Stimulated activated CD8-positive, alpha-beta memory T cell treated with anti-CD3 and anti-CD28 coated beads, Interleukin-7, amount 100 ng/mL, for 48 hours (primary cell): ENCODE measurements around the gene RAMP3.

Experiments used
- DNase-seq, 2 donors: peaks; one replicate each; pipeline ENCODE4 v3.0.0-alpha.2; 2020; ENCODE audit warnings: low read depth in 1 of 2; ENCODE audit errors: extremely low read depth in 1 of 2

RAMP3 gene

DNA sequence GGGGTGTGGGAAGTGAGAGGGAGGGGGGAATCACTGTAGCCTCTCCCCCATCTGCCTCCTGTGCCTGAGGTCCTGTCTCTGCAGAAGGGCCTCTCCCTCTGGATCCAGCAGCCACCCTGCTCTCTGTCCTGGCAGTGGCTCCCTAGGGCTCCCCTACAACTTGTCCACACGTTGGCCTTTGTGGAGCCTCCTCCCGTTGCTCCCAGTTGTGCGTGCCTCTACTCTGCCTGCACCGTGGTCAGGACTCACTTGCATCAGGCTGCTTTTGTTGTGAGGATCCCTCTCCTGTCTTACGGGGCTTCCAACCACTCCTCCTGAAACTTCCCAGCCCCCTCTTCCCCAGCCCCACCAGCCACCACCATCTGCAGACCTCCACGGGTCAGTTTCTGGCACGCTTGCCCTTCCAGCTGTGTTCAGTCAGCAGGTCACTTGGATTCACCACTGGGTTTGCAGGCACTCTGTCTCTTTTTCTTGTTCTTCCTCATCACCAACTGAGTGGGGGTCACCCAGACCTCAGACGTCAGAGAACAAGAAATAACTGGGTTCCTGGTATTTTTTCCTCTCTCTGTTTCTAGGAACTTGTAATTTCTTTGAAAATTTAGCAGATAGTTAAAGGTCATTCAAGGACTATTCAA is 62.3 kb downstream of the RAMP3 start:
- no peak for DNase-seq

DNA sequence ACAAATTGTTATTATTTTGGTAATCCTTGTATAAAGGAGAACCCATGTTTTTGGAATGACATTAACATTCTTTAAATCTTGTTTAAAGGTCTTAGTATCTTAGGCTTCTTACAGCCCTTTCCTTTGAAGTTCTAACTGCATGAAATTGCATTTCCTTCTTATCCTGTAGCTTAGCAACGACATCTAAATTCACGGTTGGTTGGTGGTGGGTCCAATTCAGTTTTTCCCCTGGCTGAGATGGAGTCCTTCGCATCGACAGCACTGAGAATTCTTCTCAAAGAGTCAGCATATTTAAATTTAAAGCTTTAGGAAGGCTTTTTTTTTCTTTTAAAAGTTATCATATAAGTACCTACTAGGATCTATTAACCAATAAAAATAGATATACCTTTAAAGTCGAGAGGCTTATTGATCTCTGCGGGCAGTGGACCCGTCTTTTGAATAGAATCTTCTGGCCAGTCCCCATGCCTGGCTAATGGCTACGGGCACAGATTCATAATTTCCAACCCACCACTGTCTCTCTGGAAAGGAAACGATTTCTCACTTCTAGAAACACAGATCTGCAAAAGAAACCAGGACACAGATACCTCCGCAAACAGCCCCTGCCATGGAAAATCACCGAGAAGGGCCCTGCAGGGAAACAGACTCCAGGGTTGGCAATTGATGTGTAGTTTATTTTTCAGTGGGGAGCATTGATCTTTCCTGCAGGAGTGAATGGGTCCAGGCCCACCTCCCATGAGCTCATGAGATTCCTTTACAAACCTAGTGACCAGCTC is 63.4 kb downstream of the RAMP3 start:
- no peak for DNase-seq

- no peak for DNase-seq
These were observed 64.5 kb downstream of the RAMP3 start for GRCh38 chr7:45221896-45222604.

- DNase-seq: no peak
These were observed 65.5 kb downstream of the RAMP3 start for GRCh38 chr7:45223078-45223477.

DNA sequence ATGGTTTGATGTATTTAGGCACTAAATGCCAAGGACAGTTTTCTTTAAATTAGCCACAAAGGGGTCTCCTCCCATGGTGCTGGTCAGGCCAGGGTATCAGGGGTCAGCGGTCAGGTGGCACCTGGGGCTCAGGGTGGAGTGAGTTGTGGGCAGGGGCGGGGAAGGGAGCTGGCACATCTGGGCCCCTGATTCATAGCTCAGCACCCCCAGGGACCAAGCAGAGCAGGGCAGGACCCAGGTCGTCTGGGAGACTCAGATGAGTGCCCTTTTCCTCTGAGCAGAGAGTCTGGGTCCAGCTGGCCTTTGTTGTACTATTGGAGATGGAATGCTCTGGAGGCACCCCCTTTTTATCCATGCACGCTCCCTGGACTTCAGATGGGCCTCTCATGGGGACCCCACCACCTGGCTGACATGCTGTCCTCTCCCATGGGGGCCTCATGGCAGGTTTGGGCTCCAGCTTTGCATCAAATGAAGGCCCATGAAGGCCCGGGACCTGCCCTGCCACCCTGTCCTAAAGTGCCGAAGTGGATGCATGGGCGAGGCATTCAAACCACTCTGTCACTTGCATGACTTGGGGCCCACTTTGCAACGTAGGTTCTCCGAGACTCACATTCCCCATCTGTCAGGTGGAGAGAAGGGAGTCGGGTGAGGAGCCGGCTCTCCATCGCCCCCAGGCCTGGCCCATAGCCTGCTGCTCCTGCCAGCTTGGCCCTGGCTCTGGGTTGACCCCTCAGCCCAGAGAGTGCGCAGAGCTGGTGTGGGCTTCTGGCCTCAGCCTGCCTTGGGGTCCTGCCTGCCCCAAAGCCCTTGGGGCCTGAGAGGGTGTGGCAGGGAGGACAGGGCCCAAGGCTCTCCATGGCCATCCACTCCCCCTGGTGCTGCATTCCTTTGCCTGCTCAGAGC is 66.4 kb downstream of the RAMP3 start:
- DNase-seq: no peak

GRCh38 chr7:45224832-45225231 is 67.2 kb downstream of the RAMP3 start:
- no peak for DNase-seq

- no peak for DNase-seq
These were observed 67.8 kb downstream of the RAMP3 start for GRCh38 chr7:45225311-45225947.

DNA sequence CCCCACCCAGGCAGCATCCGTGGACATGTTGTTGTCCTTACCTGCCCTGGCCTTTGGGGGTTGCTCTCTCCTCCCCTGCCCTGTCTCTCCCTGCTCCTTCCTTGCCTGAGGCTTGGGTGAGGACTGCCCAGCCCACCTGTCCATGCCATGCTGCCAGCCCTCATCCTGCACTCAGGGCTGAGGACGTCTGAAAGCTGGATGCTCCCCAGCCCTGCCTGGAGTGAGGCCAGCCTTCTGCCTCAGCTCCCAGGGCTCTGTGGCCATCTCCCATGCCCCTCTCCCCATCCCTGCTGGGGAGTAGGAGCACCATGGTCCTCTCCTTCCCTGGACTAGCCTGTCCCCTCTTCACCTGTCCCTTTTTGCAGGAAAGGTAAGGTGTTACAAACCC is 68.4 kb downstream of the RAMP3 start:
- no peak for DNase-seq

DNA sequence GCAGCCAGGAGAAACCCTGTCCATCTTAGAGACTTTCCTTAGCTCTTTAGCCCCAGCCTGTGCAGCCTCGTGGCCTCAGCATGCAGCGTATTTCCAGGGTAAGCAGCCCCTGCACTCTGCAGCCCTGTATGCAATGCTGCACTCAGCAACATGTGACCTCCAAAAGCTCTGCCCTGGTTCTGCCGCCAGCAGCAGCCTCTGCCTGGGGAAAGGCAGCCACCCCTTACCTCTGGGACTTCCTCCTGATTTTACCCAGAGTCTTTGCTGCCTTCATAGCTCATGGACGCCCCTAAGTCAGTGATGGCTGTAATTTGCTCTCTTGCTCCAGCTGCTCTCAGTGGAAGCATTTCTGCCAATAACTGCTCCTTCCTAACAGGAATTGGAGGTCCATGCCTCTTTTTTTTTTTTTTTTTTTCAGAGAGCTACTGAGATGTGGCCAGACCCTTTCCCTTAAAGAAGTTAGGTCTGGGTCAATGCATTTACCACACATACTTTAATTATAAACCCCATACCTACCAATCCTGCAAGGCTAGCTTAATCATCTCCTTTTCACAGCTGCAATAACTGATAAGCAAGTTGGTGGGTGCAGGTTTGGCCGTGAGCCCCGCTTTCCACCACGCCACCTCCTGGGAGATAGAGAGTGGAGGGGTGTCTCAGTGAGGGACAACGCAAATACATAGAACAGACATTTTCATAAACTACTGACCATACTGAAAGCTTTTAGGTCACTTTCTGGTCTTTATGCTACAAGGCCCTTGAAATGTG is 71.7 kb downstream of the RAMP3 start:
- DNase-seq: no peak

- DNase-seq: no peak
These were observed 72.5 kb downstream of the RAMP3 start for GRCh38 chr7:45230083-45230482.

- DNase-seq: no peak
These were observed 73.1 kb downstream of the RAMP3 start for GRCh38 chr7:45230611-45231165.

DNA sequence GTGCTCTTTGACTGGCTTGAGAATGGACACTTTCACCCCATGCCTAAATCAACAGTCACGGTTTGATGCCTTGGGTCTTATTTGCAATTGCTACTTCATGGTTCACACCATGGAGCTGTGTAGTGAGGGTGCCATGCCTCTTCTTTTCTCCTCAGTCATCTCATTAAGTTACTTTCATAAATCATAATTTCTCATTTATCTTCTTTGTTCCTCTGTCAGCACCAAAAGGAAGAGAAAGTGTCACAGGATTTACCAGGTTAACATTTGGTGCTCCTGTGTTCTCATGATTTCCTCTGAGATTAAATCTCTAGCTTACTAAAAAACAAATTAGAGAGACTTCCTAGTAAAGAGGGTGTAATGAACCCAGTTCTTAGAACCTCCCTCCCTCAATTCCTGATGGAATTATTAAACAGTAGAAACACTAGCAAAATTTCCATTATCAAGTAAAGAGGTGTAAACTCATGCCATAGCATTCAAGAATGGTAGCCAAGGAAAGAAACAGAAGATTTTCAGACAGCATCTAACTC is 75.7 kb downstream of the RAMP3 start:
- no peak for DNase-seq
